Epithelial cell of proximal tubule (primary cell): Measurements from ENCODE around the gene TRIM44. TPM values are rescaled to one million over a fixed set of nuclear protein-coding genes. Genes with fewer than 3 reads are reported as not detected.
"Not testable (repeated sequence)": the region's sequence is repeated elsewhere in the genome, so short reads cannot be mapped to it uniquely, and the experiment has no call there.

Experiments
- DNase-seq: peaks from one replicate; pipeline ENCODE4 v3.0.0-alpha.2; 2011; ENCODE audit warnings: low read depth
- H3K4me3 ChIP-seq: 2 replicates; pipeline ENCODE4 v1.5.1; 2011; ENCODE audit warnings: low read depth, mild to moderate bottlenecking, low read length
- total RNA-seq: library from RNA; depleted of rRNA; stranded (reverse); fragments of >200 nt; gene quantifications from 2 replicates; pipeline ENCODE4 v1.2.3, GENCODE V29; 2015
- TF ChIP-seq, protein P1 (sequence below): conservative IDR thresholded peaks from 2 replicates; pipeline ENCODE4 v1.5.1; 2012; ENCODE audit warnings: low read depth, mild to moderate bottlenecking, low read length

The TRIM44 gene
- total RNA-seq, 1 donor from 2014 or later: 42.1 TPM

DNA sequence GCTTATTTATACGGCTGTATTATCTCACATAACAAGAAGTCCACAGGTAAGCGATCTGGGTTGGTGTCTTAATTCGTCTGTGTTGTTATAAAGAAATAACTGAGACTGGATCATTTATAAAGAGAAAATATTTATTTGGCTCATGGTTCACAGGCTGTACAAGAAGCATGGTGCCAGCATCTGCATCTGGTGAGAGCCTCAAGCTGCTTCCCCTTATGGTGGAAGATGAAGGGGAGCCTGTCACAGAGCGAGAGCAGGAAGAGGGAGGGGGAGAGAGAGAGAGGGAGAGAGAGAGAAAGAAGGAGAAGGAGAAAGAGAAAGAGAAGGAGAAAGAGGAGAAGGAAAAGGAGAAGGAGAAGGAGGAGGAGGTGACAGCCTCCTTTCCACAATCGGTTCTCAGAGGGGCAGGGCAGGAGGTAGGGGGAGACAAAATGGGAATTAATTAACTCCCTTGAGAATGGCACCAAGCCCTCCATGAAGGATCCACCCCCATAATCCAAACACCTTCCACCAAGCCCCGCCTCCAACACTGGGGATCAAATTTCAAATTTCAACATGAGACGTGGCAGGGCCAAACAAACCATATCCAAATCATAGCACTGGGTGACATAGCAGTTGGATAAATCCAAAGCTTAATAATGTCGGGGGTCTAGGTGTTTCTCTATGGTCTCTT, 15.0 kb upstream of the TRIM44 start:
- TF ChIP-seq, protein P1, sequence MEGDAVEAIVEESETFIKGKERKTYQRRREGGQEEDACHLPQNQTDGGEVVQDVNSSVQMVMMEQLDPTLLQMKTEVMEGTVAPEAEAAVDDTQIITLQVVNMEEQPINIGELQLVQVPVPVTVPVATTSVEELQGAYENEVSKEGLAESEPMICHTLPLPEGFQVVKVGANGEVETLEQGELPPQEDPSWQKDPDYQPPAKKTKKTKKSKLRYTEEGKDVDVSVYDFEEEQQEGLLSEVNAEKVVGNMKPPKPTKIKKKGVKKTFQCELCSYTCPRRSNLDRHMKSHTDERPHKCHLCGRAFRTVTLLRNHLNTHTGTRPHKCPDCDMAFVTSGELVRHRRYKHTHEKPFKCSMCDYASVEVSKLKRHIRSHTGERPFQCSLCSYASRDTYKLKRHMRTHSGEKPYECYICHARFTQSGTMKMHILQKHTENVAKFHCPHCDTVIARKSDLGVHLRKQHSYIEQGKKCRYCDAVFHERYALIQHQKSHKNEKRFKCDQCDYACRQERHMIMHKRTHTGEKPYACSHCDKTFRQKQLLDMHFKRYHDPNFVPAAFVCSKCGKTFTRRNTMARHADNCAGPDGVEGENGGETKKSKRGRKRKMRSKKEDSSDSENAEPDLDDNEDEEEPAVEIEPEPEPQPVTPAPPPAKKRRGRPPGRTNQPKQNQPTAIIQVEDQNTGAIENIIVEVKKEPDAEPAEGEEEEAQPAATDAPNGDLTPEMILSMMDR: no peak
- no peak for DNase-seq

DNA sequence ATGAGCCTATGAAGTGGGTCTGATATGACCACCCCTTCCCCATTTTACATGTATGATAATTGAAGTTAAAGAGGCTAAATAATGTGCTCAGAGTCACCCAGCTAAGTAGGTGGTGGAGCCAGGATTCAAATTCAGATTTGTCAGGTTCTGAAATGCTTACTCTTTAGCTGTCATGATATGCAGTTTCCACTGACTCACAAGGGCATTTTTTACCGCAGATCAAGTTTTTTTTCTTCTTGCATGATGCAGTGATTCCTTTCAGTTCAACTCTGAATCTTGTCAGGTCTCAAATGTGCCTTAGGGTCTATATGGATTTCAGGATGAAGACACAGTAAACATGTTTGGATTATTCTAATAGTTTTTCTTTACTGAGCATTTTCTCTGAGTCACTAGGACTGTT, 12.6 kb upstream of the TRIM44 start:
- no peak for DNase-seq
- TF ChIP-seq, protein P1: no peak
- no peak overlapping the region for H3K4me3 ChIP-seq

More for the DNA sequence above, 15.0 kb upstream of the TRIM44 start:
- no peak overlapping the region for H3K4me3 ChIP-seq

DNA sequence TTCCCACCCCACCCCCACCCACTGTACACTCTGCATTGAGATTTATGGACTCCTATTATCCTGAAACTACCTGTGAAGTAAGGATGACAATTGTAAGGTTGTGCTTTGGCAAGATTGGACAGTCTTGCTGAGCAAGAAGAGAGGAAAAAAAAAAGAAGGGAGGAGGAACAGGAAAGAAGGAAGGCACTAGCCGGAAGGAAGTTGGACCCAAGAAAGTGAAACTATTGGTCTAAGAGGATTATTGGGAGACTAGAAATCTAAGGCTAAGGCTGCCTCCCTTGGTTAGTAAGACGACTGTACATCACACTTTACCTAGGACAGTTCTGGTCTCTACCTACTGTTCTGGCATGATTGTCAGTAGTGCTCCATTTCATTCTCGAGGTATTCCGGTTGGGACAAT, 12.1 kb upstream of the TRIM44 start:
- TF ChIP-seq, protein P1: no peak

DNA sequence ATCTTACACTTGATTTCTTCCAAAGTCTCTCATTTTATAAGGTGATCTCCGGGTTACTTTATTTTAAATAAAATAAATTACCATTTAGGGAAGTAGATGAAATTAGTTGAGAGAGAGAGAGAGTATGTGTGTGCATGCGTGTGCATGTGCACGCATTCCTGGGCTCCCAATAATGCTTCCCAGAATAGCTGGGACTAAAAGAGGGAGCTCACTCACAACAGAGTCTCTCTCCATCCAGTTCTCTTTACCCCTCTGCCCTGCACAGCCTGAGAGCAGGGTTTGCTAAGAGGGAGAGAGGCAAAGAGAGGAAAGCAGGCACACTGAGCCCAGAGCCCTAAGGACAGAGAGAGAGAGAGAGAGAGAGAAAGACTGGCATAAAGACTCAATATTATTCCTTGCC, 11.3 kb upstream of the TRIM44 start:
- H3K4me3 ChIP-seq: no peak overlapping the region
- TF ChIP-seq, protein P1: no peak
- DNase-seq: no peak

More for the DNA sequence above, 12.1 kb upstream of the TRIM44 start:
- no peak overlapping the region for H3K4me3 ChIP-seq
- no peak for DNase-seq

DNA sequence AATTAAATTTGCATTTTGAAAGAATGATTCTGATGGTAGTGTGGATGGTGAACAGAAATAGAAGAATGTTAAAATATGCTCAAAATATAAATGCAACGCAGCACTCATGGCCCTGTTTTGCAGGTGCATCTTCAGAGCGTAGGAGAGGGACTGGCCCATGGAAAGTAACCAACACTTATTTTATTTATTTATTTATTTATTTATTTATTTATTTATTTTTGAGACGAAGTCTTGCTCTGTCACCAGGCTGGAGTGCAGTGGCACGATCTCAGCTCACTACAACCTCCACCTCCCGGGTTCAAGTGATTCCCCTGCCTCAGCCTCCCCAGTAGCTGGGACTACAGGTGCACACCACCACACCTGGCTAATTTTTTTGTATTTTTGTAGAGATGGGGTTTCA, 9.8 kb upstream of the TRIM44 start:
- not testable (repeated sequence) for H3K4me3 ChIP-seq, DNase-seq

DNA sequence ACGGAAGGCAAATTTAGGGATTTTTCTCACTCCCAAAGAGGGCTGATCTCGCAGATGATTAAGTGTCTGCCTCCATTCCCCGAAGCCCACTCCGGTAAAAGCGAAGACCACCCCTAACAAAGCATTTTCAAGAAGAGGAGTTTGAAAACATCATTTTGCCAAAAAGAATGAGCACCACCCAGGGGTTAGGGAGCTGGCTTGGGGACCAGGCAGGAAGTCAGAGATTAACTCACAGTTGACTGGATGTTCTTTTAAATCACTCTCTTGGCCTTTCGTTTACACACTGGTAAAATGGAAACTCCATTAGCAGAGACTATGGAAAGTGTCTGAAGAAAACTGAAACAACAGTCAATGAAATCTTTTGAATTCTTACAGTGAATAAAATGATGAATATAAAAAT, 7.9 kb upstream of the TRIM44 start:
- H3K4me3 ChIP-seq: no peak overlapping the region
- no peak for DNase-seq
- TF ChIP-seq, protein P1: no peak

DNA sequence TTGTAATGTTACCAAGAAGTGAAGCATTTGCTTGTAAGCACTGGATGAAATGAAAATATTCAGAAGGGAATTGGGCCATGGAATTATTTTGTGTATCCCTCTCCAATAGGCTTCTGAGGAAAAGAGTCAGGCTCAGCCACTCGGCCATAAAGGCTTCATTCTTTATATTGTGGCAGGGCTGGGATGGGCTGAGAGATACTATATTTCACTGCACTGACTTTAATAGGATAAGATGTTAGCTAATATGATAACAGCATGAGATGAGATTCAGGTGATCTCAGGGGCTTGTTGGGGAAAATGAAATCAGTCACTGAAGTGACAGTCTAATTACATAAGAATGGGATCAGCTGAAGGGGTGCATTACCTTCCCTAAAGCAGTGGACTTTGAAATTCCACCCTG, 7.3 kb upstream of the TRIM44 start:
- H3K4me3 ChIP-seq: no peak overlapping the region
- no peak for DNase-seq
- TF ChIP-seq, protein P1: no peak
